ENCODE data around the gene PLA1A. TPM values are rescaled to one million over a fixed set of nuclear protein-coding genes. Genes with fewer than 3 reads are reported as not detected.

The PLA1A gene
- polyA plus RNA-seq, 10 donors: 0.15 to 0.41 (median 0.25) TPM; not detected in 5

DNA sequence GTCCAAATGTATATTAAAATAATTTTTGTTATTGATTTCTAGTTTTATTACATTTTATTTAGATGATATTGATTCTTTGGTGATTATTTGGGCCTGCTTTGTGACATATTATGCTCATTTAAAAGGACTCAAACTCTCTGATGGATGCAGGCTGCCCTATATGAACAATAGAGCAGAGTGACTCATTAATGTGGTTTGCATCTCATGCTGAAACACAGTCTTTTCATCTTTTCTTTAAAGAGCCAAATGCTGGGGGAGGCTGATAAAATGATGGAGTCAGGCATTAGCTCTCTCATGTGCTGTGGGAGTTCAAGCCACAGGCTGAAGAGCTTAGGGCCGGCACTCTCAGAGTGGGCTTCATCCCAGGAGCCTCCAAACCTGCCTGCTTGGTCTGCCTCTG lies 7.2 kb downstream of the PLA1A start:
- peak in 1 of 3 donors; percentile 21 for DNase-seq

DNA sequence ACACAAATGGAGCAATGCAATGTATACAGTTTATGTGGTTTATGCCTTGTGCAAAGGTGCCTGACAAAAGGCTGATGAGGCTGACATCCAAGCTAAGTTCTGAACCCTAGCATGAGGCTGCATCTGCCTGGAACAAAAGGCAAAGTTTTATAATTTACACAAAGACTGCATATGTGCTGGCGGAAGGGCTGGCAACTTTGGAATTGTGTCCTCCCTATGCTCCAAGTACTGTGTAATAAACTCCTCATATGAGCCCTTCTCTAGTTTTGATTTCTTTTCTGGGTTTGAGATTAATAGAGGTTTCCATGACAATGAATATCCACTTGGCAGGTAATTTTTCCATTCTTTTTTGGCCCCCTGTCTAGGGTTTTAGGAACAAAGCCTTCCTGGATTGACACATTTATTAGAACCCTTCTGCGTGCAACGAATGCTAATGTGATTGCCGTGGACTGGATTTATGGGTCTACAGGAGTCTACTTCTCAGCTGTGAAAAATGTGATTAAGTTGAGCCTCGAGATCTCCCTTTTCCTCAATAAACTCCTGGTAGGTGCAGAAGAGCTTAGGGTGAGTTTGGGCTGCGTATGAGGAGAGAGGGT lies 10.8 kb downstream of the PLA1A start:
- DNase-seq: peak in 1 of 3 donors; percentile 29

DNA sequence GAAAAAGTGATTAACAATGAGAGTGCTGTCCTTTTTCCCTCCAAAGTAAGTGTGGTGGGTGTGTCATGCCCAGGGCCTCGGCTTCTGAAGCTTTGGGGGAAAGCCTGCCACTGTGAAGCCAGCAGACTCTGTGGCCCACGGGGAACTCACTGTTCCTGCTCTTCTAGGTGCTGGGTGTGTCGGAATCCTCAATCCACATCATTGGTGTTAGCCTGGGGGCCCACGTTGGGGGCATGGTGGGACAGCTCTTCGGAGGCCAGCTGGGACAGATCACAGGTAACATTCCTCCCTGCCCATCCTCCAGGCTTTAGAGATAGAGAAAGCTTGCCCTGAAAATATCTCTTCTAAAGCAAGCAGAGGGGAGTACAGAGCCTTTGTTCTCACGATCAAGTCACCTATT lies 11.6 kb downstream of the PLA1A start:
- DNase-seq: no peak

DNA sequence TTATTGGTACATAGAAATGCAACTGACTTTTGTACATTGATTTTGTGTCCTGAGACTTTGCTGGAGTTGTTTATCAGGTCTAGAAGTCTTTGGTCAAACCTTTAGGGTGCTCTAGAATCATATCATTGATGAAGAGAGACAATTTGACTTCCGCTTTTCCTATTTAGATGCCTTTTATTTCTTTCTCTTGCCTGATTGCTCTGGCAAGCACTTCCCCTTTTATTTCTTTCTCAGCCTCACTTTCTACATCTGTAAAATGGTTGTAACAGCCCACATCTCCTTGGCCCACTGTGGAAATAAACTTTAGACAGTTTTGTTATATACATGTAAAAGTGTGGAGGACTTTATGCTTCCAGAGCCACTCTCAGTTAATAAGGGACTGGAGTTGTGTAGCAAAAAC lies 14.0 kb downstream of the PLA1A start:
- DNase-seq: no peak

DNA sequence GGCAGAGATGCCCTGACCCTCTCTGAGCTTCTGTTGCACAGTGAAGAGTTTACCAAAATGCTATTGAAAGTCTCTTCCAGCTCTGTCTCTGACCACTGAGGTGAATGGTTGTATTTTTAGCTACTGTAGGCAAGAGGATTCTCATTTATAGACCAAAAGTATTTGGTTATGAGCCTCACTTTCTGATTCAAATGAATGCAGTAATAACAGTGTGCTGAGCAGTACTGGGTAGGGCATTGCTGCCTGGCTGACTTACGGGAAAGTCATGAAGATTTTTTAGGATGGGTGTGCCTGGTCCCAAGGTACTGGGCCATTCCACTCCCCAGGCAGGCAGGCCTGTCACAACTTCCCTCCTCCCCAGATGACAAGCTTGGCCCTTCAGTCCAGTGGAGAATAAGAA lies 15.5 kb downstream of the PLA1A start:
- DNase-seq: no peak

DNA sequence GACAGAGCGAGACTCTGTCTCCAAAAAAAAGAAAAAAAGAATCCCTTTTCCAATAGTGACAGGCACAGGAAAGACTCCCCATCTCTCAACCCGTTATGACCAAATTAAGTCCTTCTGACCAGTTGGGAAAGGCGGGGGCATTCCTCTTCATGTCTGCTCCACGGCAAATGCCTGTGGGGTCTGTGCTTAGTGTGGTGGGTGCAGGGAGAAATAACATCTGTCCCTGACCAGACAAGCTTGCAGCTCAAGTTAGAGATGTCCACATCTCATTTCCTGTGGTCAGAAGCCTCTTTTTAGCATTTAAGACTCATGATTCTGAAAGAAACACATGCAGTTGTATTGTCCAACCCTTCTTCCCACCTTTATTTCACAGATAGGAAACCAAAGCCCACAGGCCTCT lies 16.2 kb downstream of the PLA1A start:
- no peak for DNase-seq

DNA sequence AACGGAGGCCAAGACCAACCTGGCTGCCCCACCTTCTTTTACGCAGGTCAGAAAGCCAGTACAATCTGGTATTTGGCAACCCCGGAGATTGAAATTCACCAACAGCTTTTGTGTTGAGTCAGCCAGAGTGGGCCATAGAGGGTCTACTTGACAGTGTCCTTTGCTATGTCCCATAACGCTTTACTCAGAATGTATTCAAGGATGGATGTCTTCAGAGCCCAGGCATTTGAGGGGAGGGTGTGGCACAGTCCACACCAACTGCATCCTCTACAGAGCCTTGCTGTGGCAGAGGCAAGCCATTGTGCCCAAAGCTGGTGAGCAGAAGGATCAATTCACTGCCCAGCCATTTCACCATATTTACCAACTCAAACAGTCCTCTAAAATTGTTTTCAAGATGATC lies 18.4 kb downstream of the PLA1A start:
- DNase-seq: no peak

DNA sequence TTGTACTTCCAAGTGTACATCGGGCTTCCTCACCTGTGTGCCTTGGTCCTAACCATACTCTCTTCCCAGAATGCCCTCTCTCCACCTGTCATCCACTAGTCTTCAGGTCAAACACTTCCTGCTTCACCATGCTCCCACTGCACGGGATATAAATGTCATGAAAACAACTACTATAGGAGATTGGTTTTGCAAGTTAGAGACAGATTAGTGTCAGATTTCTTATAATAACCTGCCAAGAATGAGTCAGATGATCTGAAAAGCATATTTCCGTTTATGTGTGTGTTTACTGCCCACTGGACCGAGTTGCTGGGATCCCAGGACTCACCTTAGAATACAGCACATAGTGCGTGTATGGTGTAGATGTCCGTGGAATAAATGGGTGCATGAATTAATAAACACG lies 21.4 kb downstream of the PLA1A start:
- no peak for DNase-seq

DNA sequence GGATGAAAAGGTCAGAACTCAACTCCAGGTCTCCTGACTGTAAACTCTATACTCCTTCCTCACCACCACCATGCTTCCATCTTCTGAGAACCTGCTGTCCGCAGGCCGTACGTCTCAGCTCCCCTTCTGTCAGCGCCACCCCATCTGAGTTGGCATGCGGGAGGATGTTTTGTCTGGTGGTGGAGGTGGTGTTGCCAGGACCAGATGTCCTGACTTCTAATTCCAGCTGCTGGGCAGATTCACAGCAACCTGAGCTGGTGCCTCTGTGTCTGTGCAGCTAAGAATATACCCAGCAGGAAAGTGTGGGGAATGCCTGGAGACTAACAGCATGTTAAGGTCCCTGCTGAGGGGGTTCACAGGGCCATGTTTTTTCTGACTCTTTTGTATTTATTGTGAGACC lies 23.2 kb downstream of the PLA1A start:
- no peak for DNase-seq

DNA sequence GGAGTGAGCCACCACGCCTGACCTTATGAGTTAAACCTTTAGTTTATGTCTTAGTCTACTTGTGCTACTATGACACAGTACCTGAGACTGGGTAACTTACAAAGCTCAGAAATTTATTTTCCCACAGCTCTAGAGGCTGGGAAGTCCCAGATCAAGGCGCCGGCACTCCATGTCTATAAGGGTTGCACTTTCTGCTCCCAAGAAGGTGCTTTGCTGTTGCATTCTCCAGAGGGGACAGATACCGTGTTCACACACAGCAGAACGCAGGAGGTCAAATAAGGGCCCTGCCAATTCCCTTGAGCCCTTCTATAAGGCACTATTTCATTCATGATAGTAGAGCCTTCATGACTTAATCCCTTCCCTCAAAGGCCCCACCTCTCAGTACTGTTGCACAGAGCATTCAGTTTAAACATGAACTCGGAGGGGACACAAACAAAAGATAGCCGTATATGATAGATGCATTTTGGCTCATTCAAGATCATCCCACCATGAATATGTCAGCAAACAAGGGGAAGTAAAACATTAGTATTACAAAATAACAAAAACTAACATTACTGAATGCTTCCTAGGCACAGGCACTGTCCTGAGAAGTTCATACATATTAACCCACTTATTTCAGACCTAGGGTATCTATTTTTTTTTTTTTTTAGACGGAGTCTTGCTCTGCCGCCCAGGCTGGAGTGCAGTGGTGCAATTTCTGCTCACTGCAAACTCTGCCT lies 26.5 kb downstream of the PLA1A start:
- DNase-seq: no peak

DNA sequence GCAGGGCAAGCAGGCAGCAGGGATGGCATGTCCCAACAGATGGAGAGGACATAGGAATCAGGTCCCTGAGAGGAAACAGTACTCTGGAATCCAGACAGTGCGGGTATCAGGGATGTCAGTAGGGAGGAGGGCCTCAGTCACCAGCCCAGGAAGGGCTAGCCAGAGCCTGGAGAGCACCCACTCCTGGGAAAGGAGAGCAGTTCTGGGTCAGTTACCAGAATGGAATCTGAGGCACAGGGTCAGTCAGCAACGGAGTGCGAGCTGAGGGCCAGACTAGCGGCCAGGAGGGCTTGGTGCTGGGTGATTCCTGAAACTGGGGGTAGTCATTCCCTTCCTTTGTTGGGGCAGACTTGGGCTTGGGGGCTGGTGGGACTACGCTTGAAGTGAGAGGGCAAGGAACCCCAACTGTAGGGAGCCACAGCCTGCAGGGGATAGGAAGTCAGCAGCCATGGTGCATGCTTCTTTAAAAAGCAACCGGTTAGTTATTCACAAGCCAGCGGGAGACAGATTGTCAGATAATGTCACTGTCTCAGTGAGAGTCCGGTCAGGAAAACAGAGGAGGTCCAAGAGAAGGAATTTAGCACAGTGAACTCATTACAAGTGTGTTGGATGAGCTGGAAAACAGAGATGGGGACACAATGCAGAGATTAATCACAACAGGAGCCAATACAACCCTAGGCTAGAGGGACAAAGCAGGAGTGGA lies 27.9 kb downstream of the PLA1A start:
- DNase-seq: no peak

DNA sequence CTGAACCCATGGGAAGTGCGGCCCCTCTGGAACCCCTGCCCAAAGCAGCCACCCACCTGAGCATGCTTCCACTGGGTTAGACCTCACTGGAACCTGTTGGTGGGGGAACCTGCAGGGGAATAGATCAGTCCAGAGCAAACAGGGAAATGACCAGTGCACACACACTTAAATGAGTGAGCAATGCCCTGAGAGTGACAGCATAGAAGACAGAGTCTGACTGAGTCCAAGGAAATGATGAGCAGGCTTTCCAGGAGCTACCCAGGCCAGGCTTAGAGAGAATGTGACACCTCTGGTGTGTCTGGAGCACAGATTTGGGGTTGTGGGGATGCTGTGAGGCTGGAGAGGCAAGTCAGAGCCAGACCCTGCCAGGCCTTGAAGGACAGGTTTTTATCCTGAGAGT lies 28.5 kb downstream of the PLA1A start:
- no peak for DNase-seq

DNA sequence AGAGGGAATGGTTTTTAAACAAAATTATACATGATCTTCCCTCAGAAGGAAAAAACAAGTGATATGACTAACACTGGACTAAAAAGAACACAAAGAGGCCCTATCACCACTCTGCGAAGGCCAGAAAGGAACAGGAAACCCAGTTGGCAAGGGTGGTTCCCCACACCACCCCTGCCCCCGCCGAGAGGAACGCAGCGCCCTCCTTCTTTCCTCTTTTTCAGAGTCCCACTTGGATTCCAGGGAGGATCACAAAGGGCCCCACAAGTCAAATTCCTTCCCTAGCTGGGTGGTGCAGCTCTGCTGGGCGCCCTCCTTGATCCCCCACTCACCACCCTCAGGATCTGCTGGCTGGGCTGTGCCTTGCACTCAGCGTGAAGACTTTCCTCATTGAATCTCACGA lies 29.8 kb downstream of the PLA1A start:
- no peak for DNase-seq

DNA sequence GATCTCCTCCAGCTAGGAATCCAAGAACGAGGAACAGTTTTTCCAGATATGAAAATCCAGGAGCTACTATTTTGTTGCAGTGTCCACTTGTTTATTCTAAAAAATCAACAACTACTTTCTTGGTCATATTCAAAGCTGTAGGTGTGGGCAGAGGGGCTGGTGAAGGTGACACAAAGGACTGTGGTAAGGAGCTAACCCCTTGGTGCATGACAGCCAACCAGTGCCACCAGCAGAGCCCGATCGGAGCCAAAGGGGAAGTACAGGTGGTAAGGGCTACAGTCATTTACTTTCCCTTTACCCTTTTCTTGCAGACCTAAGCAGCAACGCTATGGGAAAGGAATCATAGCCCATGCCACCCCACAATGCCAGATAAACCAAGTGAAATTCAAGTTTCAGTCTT lies 30.7 kb downstream of the PLA1A start:
- no peak for DNase-seq

DNA sequence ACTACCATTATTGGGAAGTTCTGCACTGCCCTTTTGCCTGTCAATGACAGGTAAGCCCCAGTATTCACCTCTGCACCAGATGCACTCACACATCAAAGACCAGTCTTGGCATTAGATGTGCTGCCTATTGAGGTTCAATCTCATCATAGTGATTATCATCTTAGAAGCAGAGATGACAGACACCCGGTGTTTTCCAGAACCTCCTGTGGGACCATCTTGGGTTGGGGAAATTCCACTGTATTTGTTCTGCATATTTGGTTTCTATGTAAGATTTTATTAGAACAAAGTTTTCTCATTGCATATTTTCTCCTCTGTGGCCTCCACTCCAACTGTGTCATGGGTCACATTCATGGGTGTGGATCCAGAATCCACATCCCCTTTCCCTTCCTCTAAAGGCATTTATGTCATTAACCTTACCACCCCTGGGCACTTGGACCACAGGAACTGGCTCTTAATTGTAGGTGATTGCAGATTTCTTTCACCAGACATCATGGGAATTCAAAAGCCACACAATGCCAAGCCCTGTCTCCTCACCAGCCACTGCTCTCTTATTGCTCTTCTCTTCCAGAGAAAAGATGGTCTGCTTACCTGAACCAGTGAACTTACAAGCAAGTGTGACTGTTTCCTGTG lies 31.2 kb downstream of the PLA1A start:
- DNase-seq: no peak

DNA sequence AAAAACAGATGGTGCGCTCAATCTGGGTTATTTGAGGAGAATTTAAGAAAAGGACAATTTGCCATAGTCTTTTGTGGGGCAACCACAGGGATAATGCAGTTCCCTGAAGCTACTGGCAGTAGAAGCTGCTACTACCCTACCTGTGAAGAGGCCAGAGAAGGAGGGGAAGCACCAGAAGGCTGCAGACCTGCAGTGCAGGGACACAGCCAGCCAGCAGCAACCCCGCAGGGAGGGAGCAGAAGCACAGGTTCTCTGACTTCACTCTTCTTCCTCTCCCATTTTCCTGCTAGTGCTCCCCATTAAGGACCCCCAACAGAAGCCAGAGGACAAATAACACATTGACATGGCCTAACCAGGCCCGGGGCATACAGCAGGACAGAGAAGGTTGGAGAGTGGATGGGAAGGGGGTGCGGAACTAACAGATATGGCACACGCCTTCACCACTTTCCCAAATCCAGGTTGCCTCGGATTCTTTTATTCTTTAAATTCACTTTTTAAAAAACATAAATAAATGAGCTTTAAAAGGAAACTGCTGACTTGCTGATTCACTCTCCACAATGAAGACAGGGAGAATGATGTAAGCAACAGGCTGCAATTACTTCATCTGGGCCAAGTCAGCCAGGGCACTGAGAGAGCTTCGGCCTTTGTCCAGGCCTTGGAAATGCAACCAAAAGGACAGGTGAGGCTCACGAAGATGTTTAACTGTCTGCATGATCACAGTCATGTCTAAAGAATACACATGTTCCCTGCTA lies 32.6 kb downstream of the PLA1A start:
- DNase-seq: peak in 1 of 3 donors; percentile 28

DNA sequence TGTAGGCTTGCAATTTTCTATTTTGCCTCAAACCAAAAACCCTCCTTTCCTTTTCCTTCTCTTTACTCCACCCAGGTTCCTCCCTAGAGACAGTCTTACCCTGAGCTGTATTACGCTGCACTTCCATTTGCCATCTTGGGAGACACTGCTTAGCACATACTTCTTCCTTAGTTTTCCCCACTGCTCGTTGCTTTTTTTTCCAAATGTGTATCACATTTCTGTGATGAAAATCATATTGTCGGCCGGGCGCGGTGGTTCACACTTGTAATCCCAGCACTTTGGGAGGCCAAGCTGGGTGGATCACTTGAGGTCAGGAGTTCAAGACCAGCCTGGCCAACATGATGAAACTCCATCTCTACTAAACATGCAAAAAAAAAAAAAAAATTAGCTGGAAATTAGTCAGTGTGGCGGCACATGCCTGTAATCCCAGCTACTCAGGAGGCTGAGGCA lies 33.2 kb downstream of the PLA1A start:
- no peak for DNase-seq

DNA sequence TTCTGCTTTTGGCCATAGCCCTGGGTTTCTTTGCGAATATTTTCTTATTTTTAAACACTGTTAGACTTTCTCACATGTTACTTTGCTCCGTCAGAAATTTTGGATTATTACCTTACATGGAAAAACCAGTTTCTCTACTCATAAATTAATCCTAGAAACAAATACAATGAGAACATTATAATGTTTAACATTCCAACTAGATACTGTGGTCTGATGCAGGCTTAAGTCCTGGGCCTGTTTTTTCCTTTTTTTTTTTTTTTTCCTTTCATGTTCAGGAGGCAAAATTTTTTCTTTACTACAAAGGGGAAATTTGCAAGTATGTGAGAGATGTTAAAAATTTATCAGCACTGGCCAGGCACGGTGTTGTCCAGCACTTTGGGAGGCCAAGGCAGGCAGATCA lies 33.8 kb downstream of the PLA1A start:
- no peak for DNase-seq

DNA sequence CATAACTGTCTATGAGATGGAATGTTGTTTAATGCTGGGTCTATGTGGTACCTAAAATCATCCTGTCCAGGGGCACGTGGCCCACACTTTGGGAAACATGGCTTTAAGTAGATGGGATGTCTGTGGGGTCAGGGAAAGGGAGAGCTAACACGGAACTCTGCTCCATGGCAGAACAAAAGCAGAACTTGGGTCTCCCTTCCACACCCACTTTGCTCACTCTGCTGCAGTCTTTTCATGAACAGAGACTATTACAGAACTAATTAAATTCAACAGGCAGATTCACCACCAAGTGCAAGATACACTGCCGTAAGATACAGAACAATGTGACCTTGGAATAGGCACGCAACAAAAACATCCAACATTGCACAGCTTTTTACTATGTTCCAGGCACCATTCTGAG lies 34.5 kb downstream of the PLA1A start:
- no peak for DNase-seq

DNA sequence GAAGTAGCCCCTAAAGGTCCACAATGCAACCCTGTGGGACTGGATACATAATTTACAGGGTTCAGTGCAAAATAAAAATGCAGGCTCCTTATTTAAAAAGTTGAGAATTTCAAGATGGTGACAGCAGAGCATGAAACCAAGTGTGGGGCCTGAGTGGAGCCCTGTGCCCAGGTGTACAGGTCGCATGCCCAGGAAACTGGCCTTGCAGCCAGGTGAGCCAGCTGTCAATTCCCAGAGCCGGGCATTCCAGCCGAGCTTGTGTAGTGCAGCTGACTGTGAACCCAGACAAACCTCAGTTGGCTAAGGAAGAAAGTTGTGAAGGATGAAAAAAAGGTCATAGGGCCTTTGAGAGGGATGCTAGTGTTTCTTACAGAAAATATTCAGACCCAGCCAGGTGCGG lies 35.1 kb downstream of the PLA1A start:
- no peak for DNase-seq

DNA sequence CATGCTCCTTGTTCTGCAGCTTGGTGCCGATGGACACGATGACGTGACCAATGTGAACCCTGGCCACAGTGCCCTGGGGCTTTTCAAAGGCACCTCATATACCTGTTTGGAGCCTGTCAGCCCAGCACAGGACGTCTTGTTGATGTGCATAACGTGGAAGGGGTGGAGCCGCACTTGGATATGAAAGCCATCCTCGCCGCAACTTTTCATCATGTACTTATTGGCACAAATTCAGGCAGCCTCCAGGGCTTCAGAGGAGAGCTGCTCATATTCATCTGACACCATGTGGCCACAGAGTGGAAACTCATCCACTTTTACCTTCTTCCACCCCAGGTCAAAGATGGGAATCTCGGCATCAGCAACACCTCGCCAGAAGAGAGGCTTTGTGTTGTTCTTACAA lies 38.0 kb downstream of the PLA1A start:
- no peak for DNase-seq

DNA sequence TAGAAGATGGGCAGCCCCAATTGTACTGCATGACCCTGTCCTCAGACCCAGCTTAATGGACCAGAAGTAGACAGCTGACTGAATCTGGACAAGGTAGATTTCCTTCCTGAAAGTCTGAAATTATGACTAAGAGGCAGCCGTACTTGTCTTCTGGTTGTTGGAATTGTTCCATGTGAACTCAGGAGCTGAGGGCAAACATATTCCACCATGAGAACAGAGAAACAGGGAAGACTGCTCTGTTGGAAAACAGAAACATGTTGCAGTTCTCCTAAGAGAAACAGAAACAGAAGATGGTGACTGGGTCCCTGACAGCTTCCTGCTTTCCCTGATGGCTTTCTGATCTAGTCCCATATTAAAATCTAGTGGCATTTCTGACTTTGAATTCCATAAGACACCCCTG lies 38.6 kb downstream of the PLA1A start:
- DNase-seq: no peak
